Esophagus (tissue), 2 donors: ENCODE data around the gene B9D2. TPM values are rescaled to one million over a fixed set of nuclear protein-coding genes. Genes with fewer than 3 reads are reported as not detected.

Experiments
- H3K27ac ChIP-seq, 2 donors: one replicate each; pipeline ENCODE4 v1.5.1; 2013; ENCODE audit warnings: low read depth in 2 of 2, mild to moderate bottlenecking in 2 of 2, inconsistent platforms in 1 of 2, low read length in 1 of 2, moderate library complexity in 1 of 2
- H3K27me3 ChIP-seq, 2 donors: one replicate each; pipeline ENCODE4 v1.6.1; 2013; ENCODE audit warnings: low read length in 2 of 2, control low read depth in 1 of 2, mild to moderate bottlenecking in 1 of 2; ENCODE audit not compliant: insufficient read depth in 2 of 2, control insufficient read depth in 1 of 2
- H3K36me3 ChIP-seq, 2 donors: one replicate each; pipeline ENCODE4 v1.6.1; 2013; ENCODE audit warnings: low read length in 1 of 2; ENCODE audit not compliant: control insufficient read depth in 2 of 2, insufficient read depth in 2 of 2
- H3K4me1 ChIP-seq, 2 donors: one replicate each; pipeline ENCODE4 v1.6.1; 2013; ENCODE audit warnings: low read length in 1 of 2; ENCODE audit not compliant: control insufficient read depth in 2 of 2, insufficient read depth in 2 of 2
- H3K4me3 ChIP-seq, 2 donors: one replicate each; pipeline ENCODE4 v1.5.1; 2013; ENCODE audit warnings: low read length in 2 of 2, mild to moderate bottlenecking in 2 of 2, low read depth in 1 of 2, moderate library complexity in 1 of 2
- H3K9me3 ChIP-seq, 2 donors: one replicate each; pipeline ENCODE4 v1.6.1; 2013; ENCODE audit warnings: mild to moderate bottlenecking in 2 of 2, low read depth in 1 of 2, low read length in 1 of 2, moderate library complexity in 1 of 2; ENCODE audit not compliant: control insufficient read depth in 2 of 2, insufficient read depth in 1 of 2
- WGBS, 2 donors: extraction: QIAGEN DNeasy Blood & Tissue Kit; methylation state at CpG; one replicate each; pipeline ENCODE4 v1.1.7; 2013; 5-methylcytosine and 5-hydroxymethylcytosine counted together
- polyA plus RNA-seq, 2 donors: library from polyadenylated mRNA; stranded (reverse); fragments of 200-250 nt; gene quantifications; one replicate each; pipeline ENCODE4 v1.2.3, GENCODE V29; 2013
- donor health status: healthy with polysubstance abuse.
- donor health status: Bipolar disorder and iron deficiency.

The B9D2 gene
- polyA plus RNA-seq, 2 donors, result 3.1 to 6.0 TPM

DNA sequence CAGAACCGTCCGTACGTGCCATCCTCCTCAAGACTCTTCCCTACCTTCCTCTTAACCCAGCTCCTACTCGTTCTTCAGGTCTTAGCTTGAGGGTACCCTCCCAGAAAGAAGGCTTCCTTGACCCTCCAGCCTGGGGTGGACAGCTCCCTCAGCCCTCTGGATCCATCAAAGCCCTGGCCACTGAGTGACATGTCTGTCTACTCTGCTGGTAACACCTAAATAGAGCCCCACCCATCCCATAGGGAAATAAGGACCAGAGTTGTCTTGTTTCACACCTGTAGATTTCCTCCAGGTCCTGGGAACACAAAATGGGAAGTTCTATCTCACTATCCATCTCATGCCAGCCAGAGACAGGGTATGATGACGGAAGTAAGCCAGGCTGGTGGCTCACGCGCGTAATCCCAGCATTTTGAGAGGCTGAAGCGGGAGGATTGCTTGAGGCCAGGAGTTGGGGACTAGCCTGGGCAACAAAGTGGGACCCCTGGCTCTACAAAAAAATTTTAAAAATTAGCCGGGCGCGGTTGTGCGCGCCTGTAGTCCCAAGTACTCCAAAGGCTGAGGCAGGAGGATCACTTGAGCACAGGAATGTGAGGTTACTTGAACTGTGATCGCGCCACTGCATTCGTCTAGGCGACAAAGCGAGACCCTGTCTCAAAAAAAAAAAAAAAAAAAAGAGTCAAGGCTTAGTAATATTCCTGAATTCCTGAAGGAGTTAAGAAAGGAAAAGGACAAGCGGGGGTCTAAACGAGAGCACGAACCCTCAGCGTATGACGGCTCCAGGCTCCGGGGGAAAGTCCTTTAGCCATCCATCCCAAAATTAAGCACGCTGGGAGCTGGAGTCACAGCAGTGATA is 54.5 kb downstream of the B9D2 start:
- Histone ChIP-seq H3K27ac (peak overlapping the region; percentile 97 to 98), H3K9me3 (no peaks in the 10 kb centered on the region), H3K4me3 (peak overlapping the region; percentile 81 to 85), H3K4me1 (peaks cover 2 to 6% of the 10 kb centered on the region in 2 donors), H3K36me3 (peaks cover 20 to 32% of the 10 kb centered on the region in 2 donors), H3K27me3 (no peaks in the 10 kb centered on the region)
- 6 to 8% methylated on average over 26 of the region's 26 CpGs for WGBS, 2 donors

DNA sequence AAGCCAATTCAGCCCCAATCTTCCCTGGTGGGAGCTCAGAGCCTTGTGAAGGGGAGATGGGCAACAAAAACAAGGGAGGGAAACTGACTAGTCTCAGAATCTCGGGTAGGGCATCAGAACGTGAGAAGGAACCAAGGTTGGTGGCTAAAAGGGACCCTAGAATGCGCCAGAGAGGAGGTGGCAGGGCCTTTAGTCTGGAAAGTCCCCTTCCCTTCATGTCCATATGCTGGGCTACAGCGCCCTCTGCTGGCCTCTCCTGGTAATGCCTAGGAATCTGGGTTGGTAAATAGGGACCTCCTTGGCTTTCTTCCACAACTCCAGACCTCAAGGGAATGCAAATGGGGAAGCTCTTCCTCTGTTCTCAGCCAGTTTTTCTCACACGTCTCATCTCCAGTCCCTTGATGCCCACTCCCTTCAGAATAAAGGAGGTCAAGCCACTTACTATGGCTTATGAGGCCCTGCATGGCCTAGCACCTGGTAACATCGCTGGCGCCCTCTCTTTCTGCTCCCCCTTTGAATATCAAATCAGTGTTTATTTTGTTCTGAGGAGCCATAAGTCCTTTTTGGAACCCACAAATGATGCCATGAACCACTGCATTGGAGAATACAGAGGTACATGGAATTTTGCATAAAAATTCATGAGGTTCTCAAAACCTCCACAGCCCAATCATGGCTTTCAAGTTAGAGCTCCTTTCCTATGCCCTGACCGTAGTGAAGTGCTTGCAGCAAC is 55.3 kb downstream of the B9D2 start:
- WGBS, 2 donors, result 20 to 21% methylated on average over 8 of the region's 8 CpGs
- H3K27me3 ChIP-seq, result no peaks in the 10 kb centered on the region
- peak overlapping the region; percentile 81 to 85 for H3K4me3 ChIP-seq
- peaks cover 2 to 6% of the 10 kb centered on the region in 2 donors for H3K4me1 ChIP-seq
- no peaks in the 10 kb centered on the region for H3K9me3 ChIP-seq
- peak overlapping the region; percentile 97 to 98 for H3K27ac ChIP-seq
- peaks cover 27 to 37% of the 10 kb centered on the region in 2 donors for H3K36me3 ChIP-seq

DNA sequence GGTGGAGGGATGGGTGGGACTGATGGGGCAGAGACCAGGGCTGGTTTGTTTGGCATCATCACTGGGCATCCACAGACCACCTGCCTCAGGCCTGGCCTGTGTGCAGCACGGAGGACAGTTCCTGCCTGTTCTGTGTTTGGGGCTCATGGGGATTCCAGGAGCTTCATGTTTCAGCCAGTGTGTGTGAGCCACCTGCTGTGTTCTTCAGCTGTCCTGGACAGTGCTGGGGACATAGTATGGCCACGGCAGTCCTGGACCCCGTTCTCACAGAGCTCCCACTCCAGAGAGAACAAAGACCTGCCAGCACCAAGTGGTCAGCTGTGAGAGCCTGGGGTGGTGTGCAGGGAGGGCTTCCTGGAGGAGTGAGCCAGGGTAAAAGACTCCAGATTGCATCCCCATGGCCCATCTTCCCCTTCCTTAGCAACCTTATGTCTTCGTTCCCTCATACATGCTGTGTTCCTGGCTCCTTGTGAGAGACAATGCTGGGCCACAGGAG is 55.9 kb downstream of the B9D2 start:
- H3K36me3 ChIP-seq, result peaks cover 29 to 37% of the 10 kb centered on the region in 2 donors
- H3K27ac ChIP-seq, result peak overlapping the region; percentile 75 to 98
- no peaks in the 10 kb centered on the region for H3K9me3 ChIP-seq
- H3K27me3 ChIP-seq, result no peaks in the 10 kb centered on the region
- peaks cover 2 to 6% of the 10 kb centered on the region in 2 donors for H3K4me1 ChIP-seq
- no peak overlapping the region for H3K4me3 ChIP-seq
- WGBS, 2 donors, result 35 to 37% methylated on average over 4 of the region's 4 CpGs

DNA sequence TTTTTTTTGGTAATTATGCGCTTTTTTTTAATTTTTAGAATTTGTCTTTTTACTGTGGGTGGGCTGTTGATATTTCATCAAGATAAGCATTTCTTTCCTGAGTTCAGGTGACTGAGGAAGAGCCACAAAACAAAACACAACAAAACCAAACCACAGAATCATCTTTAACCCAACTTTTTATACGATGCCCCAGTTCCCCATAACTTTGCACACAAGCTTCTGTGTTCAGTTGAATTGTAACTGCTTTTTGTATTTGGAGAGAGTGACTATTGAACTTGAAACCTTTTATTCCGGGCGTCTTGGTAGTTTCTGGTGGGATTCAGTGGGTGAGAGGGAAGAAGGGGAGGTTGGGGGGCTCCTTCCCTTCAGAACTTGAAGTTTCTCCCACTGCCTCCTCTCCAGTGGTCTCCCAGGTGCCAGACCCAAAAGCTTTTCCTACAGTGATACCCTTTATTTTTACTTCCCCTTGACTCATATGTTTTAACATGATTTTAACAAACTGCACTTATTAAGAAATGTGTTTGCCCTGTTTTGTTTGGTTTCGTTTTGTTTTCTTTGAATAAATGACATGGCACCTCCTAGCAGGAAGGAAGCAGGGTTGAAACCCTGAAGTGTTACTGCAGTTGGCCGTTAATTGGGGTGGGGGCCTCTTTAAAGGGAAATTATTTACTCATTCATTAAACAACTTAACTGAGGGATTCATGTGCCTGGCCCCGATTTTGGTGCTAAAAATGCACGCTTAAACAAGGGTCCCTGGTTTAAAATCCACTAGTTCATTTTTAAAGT is 56.7 kb downstream of the B9D2 start:
- WGBS, 2 donors, result 45 to 52% methylated on average over 8 of the region's 8 CpGs
- Histone ChIP-seq H3K4me1 (peaks cover 2 to 6% of the 10 kb centered on the region in 2 donors), H3K27me3 (no peaks in the 10 kb centered on the region), H3K4me3 (no peak overlapping the region), H3K36me3 (peaks cover 33 to 41% of the 10 kb centered on the region in 2 donors), H3K27ac (peak overlapping the region in 1 of 2 donors; percentile 75), H3K9me3 (no peaks in the 10 kb centered on the region)

DNA sequence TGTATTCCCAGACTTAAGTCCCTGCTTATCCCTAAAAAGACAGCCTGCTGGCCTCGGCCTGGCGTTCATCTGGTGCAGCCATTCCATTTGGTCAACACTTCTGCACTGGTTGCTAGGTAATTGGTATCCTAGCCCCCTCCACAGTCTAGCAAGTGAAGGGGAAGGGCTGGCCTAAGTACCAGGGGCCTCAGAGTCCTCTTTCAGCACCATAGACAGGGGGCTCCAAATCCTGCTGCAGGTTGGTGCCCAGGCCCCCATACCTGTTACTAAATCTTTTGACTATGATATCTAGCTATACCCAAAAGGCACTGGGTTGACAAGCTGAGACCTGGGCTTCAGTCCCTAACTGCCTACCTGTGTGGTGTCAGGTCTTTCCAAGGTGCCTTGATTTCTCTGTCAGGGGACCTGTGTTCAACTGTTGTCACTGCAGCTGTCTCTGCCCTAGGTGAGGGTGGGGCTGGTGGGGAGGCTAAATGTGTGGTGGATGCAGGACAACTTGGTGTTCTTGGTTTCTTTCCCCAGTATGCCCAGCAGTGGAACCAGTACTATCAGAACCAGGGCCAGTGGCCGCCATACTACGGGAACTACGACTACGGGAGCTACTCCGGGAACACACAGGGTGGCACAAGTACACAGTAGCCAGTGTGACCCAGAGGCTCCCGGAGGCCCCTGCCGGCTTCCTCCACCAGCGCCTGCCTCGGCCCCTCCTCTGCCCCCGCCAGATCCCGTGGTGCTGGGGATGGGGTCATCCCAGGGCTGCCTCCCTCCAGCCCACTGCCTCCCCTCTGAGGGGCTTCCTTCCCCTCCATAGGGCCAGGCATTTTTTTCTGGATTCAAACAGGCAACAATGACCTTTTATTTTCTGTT is 57.8 kb downstream of the B9D2 start:
- Histone ChIP-seq H3K4me1 (peaks cover 0 to 6% of the 10 kb centered on the region in 2 donors), H3K36me3 (peaks cover 33 to 47% of the 10 kb centered on the region in 2 donors), H3K27ac (peak overlapping the region in 1 of 2 donors; percentile 66), H3K27me3 (no peaks in the 10 kb centered on the region), H3K4me3 (no peak overlapping the region), H3K9me3 (no peaks in the 10 kb centered on the region)
- 73% methylated on average over 13 of the region's 13 CpGs for WGBS, 2 donors

DNA sequence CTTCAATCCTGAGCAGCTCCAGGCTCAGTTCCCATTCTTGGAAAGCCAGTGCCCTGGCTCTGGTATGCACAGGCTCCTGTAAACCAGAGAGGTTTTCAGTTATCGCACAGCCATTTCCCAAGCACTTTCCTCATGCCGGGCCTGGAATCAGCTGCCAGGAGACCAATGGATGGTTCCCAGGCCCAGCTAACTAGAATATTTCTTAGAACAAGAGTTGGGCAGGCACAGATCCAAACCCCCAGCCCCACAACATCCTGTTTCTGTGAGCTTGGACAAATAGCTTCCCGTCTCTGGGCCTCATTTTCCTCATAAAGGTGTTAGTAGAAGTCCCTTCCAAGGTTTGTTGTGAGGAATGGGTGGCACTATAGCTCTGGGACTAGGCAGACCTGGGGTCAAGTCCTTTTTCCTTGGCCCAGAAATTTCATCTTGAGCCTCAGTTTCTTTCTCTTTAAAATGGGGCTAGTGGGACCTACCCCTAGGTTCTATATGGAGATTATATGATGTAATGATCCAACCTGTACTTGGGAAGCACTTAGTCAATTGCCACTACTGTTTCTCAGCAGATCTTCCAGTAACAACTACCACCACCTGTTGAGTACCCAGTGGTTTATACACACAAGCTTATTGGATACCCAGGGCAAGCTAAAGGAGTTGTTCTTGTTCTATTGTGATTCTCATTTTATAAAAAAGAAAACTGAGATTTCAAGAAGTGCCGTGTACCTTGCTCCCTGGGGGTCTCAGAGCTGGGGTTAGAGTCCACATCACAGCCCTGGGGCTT is 59.1 kb downstream of the B9D2 start:
- H3K27ac ChIP-seq, result no peak overlapping the region
- no peaks in the 10 kb centered on the region for H3K27me3 ChIP-seq
- H3K4me3 ChIP-seq, result no peak overlapping the region
- H3K4me1 ChIP-seq, result peaks cover 0 to 8% of the 10 kb centered on the region in 2 donors
- no peaks in the 10 kb centered on the region for H3K9me3 ChIP-seq
- 73 to 76% methylated on average over 4 of the region's 4 CpGs for WGBS, 2 donors
- peaks cover 33 to 50% of the 10 kb centered on the region in 2 donors for H3K36me3 ChIP-seq

Other genes with a start within 250 kb of the B9D2 start
- gene CYP2F1, start 249.7 kb downstream of the B9D2 start, polyA plus RNA-seq, result 1 to 10 TPM; 2.0 to 2.2 TPM
- gene CYP2S1, start 170.9 kb downstream of the B9D2 start, polyA plus RNA-seq, result 10 to 100 TPM in 1 of 2 donors, 1 to 10 TPM in 1; 8.7 to 10.5 TPM
- gene AXL, start 144.9 kb downstream of the B9D2 start, polyA plus RNA-seq, result 1 to 10 TPM; 1.9 to 4.1 TPM
- gene HNRNPUL1, start 99.8 kb downstream of the B9D2 start, polyA plus RNA-seq, result 10 to 100 TPM; 64.9 to 73.4 TPM
- gene CCDC97, start 54.0 kb downstream of the B9D2 start, polyA plus RNA-seq, result 10 to 100 TPM; 12.2 to 14.0 TPM
- gene TGFB1, start 10.2 kb downstream of the B9D2 start, polyA plus RNA-seq, result 10 to 100 TPM; 16.2 to 77.1 TPM
- 10 to 100 TPM; 13.8 to 17.3 TPM for gene TMEM91, start 12.4 kb upstream of the B9D2 start, polyA plus RNA-seq
- 10 to 100 TPM; 26.3 to 31.9 TPM for gene EXOSC5, start 33.2 kb upstream of the B9D2 start, polyA plus RNA-seq
- 10 to 100 TPM; 37.0 to 61.8 TPM for gene BCKDHA, start 33.7 kb upstream of the B9D2 start, polyA plus RNA-seq
- 10 to 100 TPM; 42.9 to 68.8 TPM for gene B3GNT8, start 63.2 kb upstream of the B9D2 start, polyA plus RNA-seq
- gene DMAC2, start 75.8 kb upstream of the B9D2 start, polyA plus RNA-seq, result 10 to 100 TPM; 22.6 to 38.9 TPM
- not detected for gene ERICH4, start 79.0 kb upstream of the B9D2 start, polyA plus RNA-seq
- under 1 TPM; 0.24 to 0.66 TPM for gene CEACAM21, start 212.0 kb upstream of the B9D2 start, polyA plus RNA-seq